B cell (primary cell): Measurements from ENCODE around the gene PRDM13.

Source experiments
- CTCF ChIP-seq: fragments of 200-600 bp; IDR thresholded peaks from one replicate; pipeline ENCODE4 v1.8.0; 2022; ENCODE audit warnings: antibody characterized with exemption, mild to moderate bottlenecking
- EZH2 ChIP-seq: IDR thresholded peaks from 2 replicates; pipeline ENCODE4 v1.6.1; 2012; ENCODE audit warnings: borderline replicate concordance, low read depth, mild to moderate bottlenecking, moderate library complexity, low read length; ENCODE audit not compliant: insufficient read depth, poor library complexity, severe bottlenecking

GRCh38 chr6:99645986-99646385 is 39.4 kb downstream of the PRDM13 start:
- TF ChIP-seq CTCF = no peak
- TF ChIP-seq EZH2 = no peak
